Neuron (in vitro differentiated cells): ENCODE measurements around the gene MAPKAP1.

ENCODE experiments used
- H2AFZ ChIP-seq: one replicate; pipeline ENCODE4 v1.6.1; 2013; ENCODE audit warnings: low read depth, mild to moderate bottlenecking, inconsistent platforms, low read length, moderate library complexity
- H3K27me3 ChIP-seq: one replicate; pipeline ENCODE4 v1.6.1; 2013; ENCODE audit warnings: low read length; ENCODE audit not compliant: insufficient read depth
- H3K36me3 ChIP-seq: one replicate; pipeline ENCODE4 v1.6.1; 2013; ENCODE audit warnings: low read length; ENCODE audit not compliant: insufficient read depth
- H3K4me1 ChIP-seq: one replicate; pipeline ENCODE4 v1.6.1; 2013; ENCODE audit warnings: low read length; ENCODE audit not compliant: insufficient read depth
- H3K4me3 ChIP-seq: 2 replicates; pipeline ENCODE4 v1.5.1; 2013; ENCODE audit warnings: mild to moderate bottlenecking, low read length, moderate library complexity
- H3K9me3 ChIP-seq: one replicate; pipeline ENCODE4 v1.6.1; 2013; ENCODE audit warnings: low read length

Gene MAPKAP1

GRCh38 chr9:125484350-125485282 is 222.4 kb downstream of the MAPKAP1 start:
- Histone ChIP-seq H2AFZ (no peak overlapping the region), H3K9me3 (no peaks in the 10 kb centered on the region), H3K4me3 (no peak overlapping the region), H3K27me3 (no peaks in the 10 kb centered on the region), H3K4me1 (peaks cover 6% of the 10 kb centered on the region), H3K36me3 (no peaks in the 10 kb centered on the region)

- no peak overlapping the region for H2AFZ ChIP-seq
- H3K36me3 ChIP-seq: peaks cover 3% of the 10 kb centered on the region
- no peak overlapping the region for H3K4me3 ChIP-seq
- no peaks in the 10 kb centered on the region for H3K9me3 ChIP-seq
- no peaks in the 10 kb centered on the region for H3K27me3 ChIP-seq
- peaks cover 6% of the 10 kb centered on the region for H3K4me1 ChIP-seq
Observed at GRCh38 chr9:125483697-125484096, 223.3 kb downstream of the MAPKAP1 start.

- no peak overlapping the region for H2AFZ ChIP-seq
- peaks cover 5% of the 10 kb centered on the region for H3K4me1 ChIP-seq
- H3K36me3 ChIP-seq: peaks cover 5% of the 10 kb centered on the region
- no peak overlapping the region for H3K4me3 ChIP-seq
- H3K27me3 ChIP-seq: no peaks in the 10 kb centered on the region
- H3K9me3 ChIP-seq: no peaks in the 10 kb centered on the region
Observed at GRCh38 chr9:125479846-125480615, 227.0 kb downstream of the MAPKAP1 start.

- peaks cover 12% of the 10 kb centered on the region for H3K4me1 ChIP-seq
- H3K27me3 ChIP-seq: no peaks in the 10 kb centered on the region
- H3K36me3 ChIP-seq: peaks cover 5% of the 10 kb centered on the region
- no peak overlapping the region for H2AFZ ChIP-seq
- no peaks in the 10 kb centered on the region for H3K9me3 ChIP-seq
- no peak overlapping the region for H3K4me3 ChIP-seq
Observed at GRCh38 chr9:125477089-125477544, 229.9 kb downstream of the MAPKAP1 start.

GRCh38 chr9:125476645-125477044 is 230.4 kb downstream of the MAPKAP1 start:
- Histone ChIP-seq H3K4me1 (peaks cover 12% of the 10 kb centered on the region), H3K27me3 (no peaks in the 10 kb centered on the region), H3K4me3 (no peak overlapping the region), H3K36me3 (peaks cover 5% of the 10 kb centered on the region), H3K9me3 (no peaks in the 10 kb centered on the region), H2AFZ (no peak overlapping the region)

- Histone ChIP-seq H3K4me1 (peaks cover 12% of the 10 kb centered on the region), H2AFZ (no peak overlapping the region), H3K36me3 (peaks cover 5% of the 10 kb centered on the region), H3K9me3 (no peaks in the 10 kb centered on the region), H3K4me3 (no peak overlapping the region), H3K27me3 (no peaks in the 10 kb centered on the region)
Observed at GRCh38 chr9:125475385-125475784, 231.6 kb downstream of the MAPKAP1 start.

- Histone ChIP-seq H3K4me3 (no peak overlapping the region), H3K27me3 (no peaks in the 10 kb centered on the region), H3K9me3 (no peaks in the 10 kb centered on the region), H2AFZ (no peak overlapping the region), H3K36me3 (no peaks in the 10 kb centered on the region), H3K4me1 (peaks cover 25% of the 10 kb centered on the region)
Observed at GRCh38 chr9:125472926-125473701, 233.9 kb downstream of the MAPKAP1 start.

GRCh38 chr9:125472562-125472925 is 234.5 kb downstream of the MAPKAP1 start:
- Histone ChIP-seq H3K27me3 (no peaks in the 10 kb centered on the region), H3K36me3 (no peaks in the 10 kb centered on the region), H3K4me3 (no peak overlapping the region), H3K4me1 (peaks cover 25% of the 10 kb centered on the region), H2AFZ (no peak overlapping the region), H3K9me3 (no peaks in the 10 kb centered on the region)

- H3K4me1 ChIP-seq: peaks cover 35% of the 10 kb centered on the region
Observed at GRCh38 chr9:125470767-125471580, 236.0 kb downstream of the MAPKAP1 start.

GRCh38 chr9:125470189-125470588 is 236.8 kb downstream of the MAPKAP1 start:
- Histone ChIP-seq H2AFZ (no peak overlapping the region), H3K27me3 (no peaks in the 10 kb centered on the region), H3K4me1 (peaks cover 35% of the 10 kb centered on the region), H3K4me3 (no peak overlapping the region), H3K36me3 (no peaks in the 10 kb centered on the region), H3K9me3 (no peaks in the 10 kb centered on the region)

More at GRCh38 chr9:125470767-125471580, 236.0 kb downstream of the MAPKAP1 start:
- H2AFZ ChIP-seq: no peak overlapping the region
- no peaks in the 10 kb centered on the region for H3K27me3 ChIP-seq
- H3K4me3 ChIP-seq: no peak overlapping the region
- H3K36me3 ChIP-seq: no peaks in the 10 kb centered on the region
- H3K9me3 ChIP-seq: no peaks in the 10 kb centered on the region

GRCh38 chr9:125468646-125469045 is 238.4 kb downstream of the MAPKAP1 start:
- no peak overlapping the region for H2AFZ ChIP-seq
- H3K4me1 ChIP-seq: peaks cover 38% of the 10 kb centered on the region
- no peaks in the 10 kb centered on the region for H3K9me3 ChIP-seq
- H3K36me3 ChIP-seq: no peaks in the 10 kb centered on the region
- H3K4me3 ChIP-seq: no peak overlapping the region
- H3K27me3 ChIP-seq: no peaks in the 10 kb centered on the region

- H2AFZ ChIP-seq: no peak overlapping the region
- peaks cover 41% of the 10 kb centered on the region for H3K4me1 ChIP-seq
- H3K9me3 ChIP-seq: no peaks in the 10 kb centered on the region
- no peaks in the 10 kb centered on the region for H3K36me3 ChIP-seq
- H3K27me3 ChIP-seq: no peaks in the 10 kb centered on the region
- no peak overlapping the region for H3K4me3 ChIP-seq
Observed at GRCh38 chr9:125467116-125467740, 239.8 kb downstream of the MAPKAP1 start.
